Endothelial cell of umbilical vein (primary cell): ENCODE data around the gene GMEB2. TPM values are rescaled to one million over a fixed set of nuclear protein-coding genes. Genes with fewer than 3 reads are reported as not detected.

Experiments used
- BruUV-seq: library from RNA; stranded (reverse); fragments of 400-500 nt; replicated peaks from 2 replicates; lab custom pipeline; 2021; lab: Mats Ljungman, UMichigan
- CTCF ChIA-PET: fragments of 300-600, 350-600 bp; sonication (Branson Sonifier 250); formaldehyde crosslinking; loops from one replicate; lab custom pipeline; 2021; ENCODE audit warnings: antibody characterized with exemption, inconsistent platforms; lab: Charles Lee
- POLR2A ChIA-PET: fragments of 300-600, 350-600 bp; sonication (Branson Sonifier 250); formaldehyde crosslinking; loops from one replicate; lab custom pipeline; 2021; ENCODE audit warnings: antibody characterized with exemption, inconsistent platforms; lab: Charles Lee
- DNase-seq: peaks from one replicate; pipeline ENCODE4 v3.0.0-alpha.2; 2011; ENCODE audit warnings: low read depth, low spot score
- FAIRE-seq: peaks from 2 replicates; lab custom pipeline; 2011; peaks lifted over from hg19 to GRCh38; lab: Jason Lieb, UNC
- H2AFZ ChIP-seq: 2 replicates; pipeline ENCODE4 v1.6.0; 2012; ENCODE audit warnings: low read depth, low read length, control low read depth, inconsistent platforms
- H3K27ac ChIP-seq: 2 replicates; pipeline ENCODE4 v1.5.1; 2011; ENCODE audit warnings: low read depth, mild to moderate bottlenecking, control low read depth, low read length, moderate library complexity; ENCODE audit not compliant: insufficient read depth
- H3K27me3 ChIP-seq, 2 experiments: 2 replicates each; pipeline versions ENCODE4 v1.6.0 to v1.6.1; 2011; ENCODE audit warnings: low read length in 2 of 2, mixed read lengths in 1 of 2; ENCODE audit not compliant: control insufficient read depth in 2 of 2, insufficient read depth in 2 of 2
- H3K36me3 ChIP-seq, 2 experiments: 2 replicates in 1 of 2; 3 replicates in 1 of 2; pipeline ENCODE4 v1.5.1; 2011; ENCODE audit warnings: low read length in 2 of 2, mild to moderate bottlenecking in 1 of 2, moderate library complexity in 1 of 2; ENCODE audit not compliant: control insufficient read depth in 2 of 2, insufficient read depth in 2 of 2; ENCODE audit errors: extremely low read depth in 1 of 2
- H3K4me1 ChIP-seq: 3 replicates; pipeline ENCODE4 v1.5.1; 2011; ENCODE audit warnings: mild to moderate bottlenecking, low read length; ENCODE audit not compliant: control insufficient read depth, insufficient read depth; ENCODE audit errors: extremely low read depth
- H3K4me2 ChIP-seq: 2 replicates; pipeline ENCODE4 v1.6.1; 2011; ENCODE audit warnings: low read length, control low read depth, mixed read lengths; ENCODE audit not compliant: insufficient read depth
- H3K4me3 ChIP-seq, 3 experiments: fragments of 200-600 bp in 1 of 3; sonication (generic), shearing (Covaris generic) in 1 of 3; replicated peaks in 1 of 3; 2 replicates each; pipeline ENCODE4 v1.5.1; 2011 to 2016; ENCODE audit warnings: control low read depth in 3 of 3, low read length in 3 of 3, mild to moderate bottlenecking in 2 of 3, inconsistent platforms in 1 of 3, low read depth in 1 of 3, moderate library complexity in 1 of 3; ENCODE audit not compliant: insufficient read depth in 1 of 3
- H3K79me2 ChIP-seq: 2 replicates; pipeline ENCODE4 v1.6.0; 2012; ENCODE audit warnings: low read length, inconsistent platforms; ENCODE audit not compliant: control insufficient read depth, insufficient read depth
- H3K9ac ChIP-seq: replicated peaks from 2 replicates; pipeline ENCODE3; 2011; ENCODE audit warnings: low read length, control low read depth; ENCODE audit not compliant: insufficient read depth; ENCODE audit errors: extremely low read depth
- H3K9me1 ChIP-seq: replicated peaks from 3 replicates; pipeline ENCODE4 v1.6.0; 2011; ENCODE audit warnings: mild to moderate bottlenecking, low read length; ENCODE audit not compliant: control insufficient read depth, insufficient read depth; ENCODE audit errors: extremely low read depth
- H3K9me3 ChIP-seq: replicated peaks from 2 replicates; pipeline ENCODE4 v1.5.1; 2012; ENCODE audit warnings: low read length, inconsistent platforms; ENCODE audit not compliant: control insufficient read depth, insufficient read depth
- H4K20me1 ChIP-seq: replicated peaks from 2 replicates; pipeline ENCODE3; 2011; ENCODE audit warnings: mild to moderate bottlenecking, low read length; ENCODE audit not compliant: control insufficient read depth, insufficient read depth; ENCODE audit errors: extremely low read depth
- CTCF ChIP-seq, 2 donors: IDR thresholded peaks; 1 replicate in 1 of 2; 2 replicates in 1 of 2; pipeline ENCODE4 v1.5.1; 2011; ENCODE audit warnings: low read length in 2 of 2, mild to moderate bottlenecking in 2 of 2, moderate library complexity in 2 of 2, control low read depth in 1 of 2, inconsistent platforms in 1 of 2, low read depth in 1 of 2; ENCODE audit not compliant: insufficient read depth in 1 of 2; ENCODE audit errors: extremely low read depth in 1 of 2
- EZH2 ChIP-seq: IDR thresholded peaks from 2 replicates; pipeline ENCODE4 v1.6.1; 2012; ENCODE audit warnings: borderline replicate concordance, low read depth, mild to moderate bottlenecking, moderate library complexity, low read length, inconsistent platforms; ENCODE audit not compliant: severe bottlenecking
- FOS ChIP-seq: IDR thresholded peaks from 2 replicates; pipeline ENCODE4 v1.6.1; 2011; ENCODE audit warnings: mild to moderate bottlenecking, low read length, moderate library complexity, borderline replicate concordance; ENCODE audit not compliant: insufficient read depth
- GATA2 ChIP-seq: IDR thresholded peaks from 2 replicates; pipeline ENCODE4 v1.7.0; 2011; ENCODE audit warnings: low read depth, mild to moderate bottlenecking, moderate library complexity, mixed read lengths, low read length; ENCODE audit not compliant: insufficient read length, insufficient read depth
- JUN ChIP-seq: IDR thresholded peaks from 2 replicates; pipeline ENCODE4 v1.6.1; 2011; ENCODE audit warnings: borderline replicate concordance, low read depth; ENCODE audit not compliant: insufficient read length, insufficient read depth
- MAX ChIP-seq: IDR thresholded peaks from 2 replicates; pipeline ENCODE4 v1.6.1; 2011; ENCODE audit not compliant: insufficient read depth, insufficient read length
- MYC ChIP-seq: IDR thresholded peaks from one replicate; pipeline ENCODE4 v1.6.1; 2011; ENCODE audit warnings: mild to moderate bottlenecking, low read depth, low read length
- POLR2A ChIP-seq: IDR thresholded peaks from 2 replicates; pipeline ENCODE4 v1.6.1; 2012; ENCODE audit warnings: low read depth, mild to moderate bottlenecking, control low read depth, low read length
- POLR2AphosphoS5 ChIP-seq: IDR thresholded peaks from 2 replicates; pipeline ENCODE4 v1.6.1; 2012; ENCODE audit warnings: low read depth, mild to moderate bottlenecking, control low read depth, low read length, moderate library complexity; ENCODE audit not compliant: insufficient read depth
- dilution Hi-C: fragments of 300-500 bp; cut with MboI; formaldehyde crosslinking; loops from one replicate; pipeline ENCODE4 v1.15.0; 2019; ENCODE audit warnings: low sequenced_read_pairs; ENCODE audit not compliant: extremely low pct_ligation_motif_present
- intact Hi-C: fragments of 100-400 bp; cut with micrococcal nuclease; formaldehyde crosslinking; loops from one replicate; pipeline ENCODE4 v1.10.0; 2022
- polyA plus RNA-seq, 4 experiments: library from polyadenylated mRNA; depleted of rRNA in 3 of 4; stranded (reverse) in 3 of 4; unstranded in 1 of 4; fragments of >200 nt; gene quantifications; 2 replicates each; pipeline versions ENCODE4 v1.2.1 to v1.2.3, GENCODE V29; 2011 to 2012; ENCODE audit warnings: missing spikeins in 1 of 4
- total RNA-seq: library from RNA; stranded (reverse); gene quantifications from 2 replicates; pipeline ENCODE4 v1.2.3, GENCODE V29; 2021

GMEB2 gene
- total and polyA plus RNA-seq, 2 donors (not counting 3 experiments of a cell fraction or from before 2014, with no cell fraction given), result 12.7 to 14.1 TPM

- Histone ChIP-seq H3K27me3 (no peaks in the 10 kb centered on the region), H3K9me1 (no peaks in the 10 kb centered on the region), H3K79me2 (no peaks in the 10 kb centered on the region), H3K9ac (no peak overlapping the region), H3K4me3 (no peak overlapping the region), H3K4me1 (no peaks in the 10 kb centered on the region), H4K20me1 (no peaks in the 10 kb centered on the region), H3K4me2 (no peak overlapping the region), H3K27ac (no peak overlapping the region), H3K36me3 (peaks cover 0 to 34% of the 10 kb centered on the region in 2 experiments), H3K9me3 (no peaks in the 10 kb centered on the region), H2AFZ (no peak overlapping the region)
- intact Hi-C loops, result no loop called here
- DNase-seq (no peak), FAIRE-seq (no peak)
- no peak for TF ChIP-seq POLR2AphosphoS5
- TF ChIP-seq JUN, result no peak
- TF ChIP-seq MAX, result no peak
- no peak for TF ChIP-seq POLR2A
- no peak for TF ChIP-seq CTCF (IDR thresholded peaks at IDR 0.05; ENCODE audit: extremely low read depth in 1 of 2, insufficient read depth in 1 of 2, low read depth in 1 of 2, low read length in 2 of 2)
- no peak for TF ChIP-seq FOS
- no peak for TF ChIP-seq EZH2
- TF ChIP-seq MYC, result no peak
- TF ChIP-seq GATA2, result no peak
- ChIA-PET CTCF (interaction anchor here (0.9 kb wide), 1 partner anchor 21 kb away, joined by 3 read pairs; no protein-coding TSS in a partner anchor), POLR2A (interaction anchor here (0.7 kb wide), 1 partner anchor 14 kb away, joined by 4 read pairs; the partner anchor contains the start of gene HELZ2)
- TSS peak; percentile 32 for BruUV-seq
- dilution Hi-C loops, result no loop called here
Measured at GRCh38 chr20:63587776-63588591, 38.9 kb downstream of the GMEB2 start.
